ENCODE measurements around the gene CAPN7. TPM values are rescaled to one million over a fixed set of nuclear protein-coding genes. Genes with fewer than 3 reads are reported as not detected.

Gene CAPN7
- total and polyA plus RNA-seq, 9 donors = 20.7 to 70.4 (median 54.1) TPM

DNA sequence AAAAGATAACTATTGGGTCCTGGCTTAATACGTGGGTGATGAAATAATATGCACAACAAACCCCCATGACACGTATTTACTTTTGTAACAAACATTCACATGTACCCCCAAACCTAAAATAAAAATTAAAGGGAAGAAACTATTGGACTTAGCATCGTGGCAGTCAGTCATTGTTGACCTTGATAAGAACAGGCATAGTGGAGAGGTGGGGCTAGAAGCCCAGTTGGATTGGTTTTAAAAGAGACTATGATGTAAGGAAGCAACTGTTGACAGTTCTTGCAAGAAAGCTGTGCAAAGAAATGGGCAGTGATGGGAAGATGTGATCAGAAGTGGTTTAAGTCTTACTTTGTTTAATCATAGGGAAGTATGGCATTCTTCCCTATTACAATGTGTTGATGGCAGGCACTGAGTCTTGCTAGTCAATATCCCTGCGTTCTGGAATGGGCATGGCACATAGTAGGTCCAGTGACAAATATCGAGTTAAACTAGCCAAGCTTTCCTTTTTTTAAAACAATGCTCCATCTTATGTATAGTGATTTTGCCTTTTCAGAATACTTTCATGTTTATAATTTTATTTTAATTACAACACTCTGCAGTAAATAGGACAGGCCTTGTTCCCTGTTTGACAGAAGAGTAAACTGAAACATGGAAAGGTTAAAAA is 37.9 kb downstream of the CAPN7 start:
- no peak for DNase-seq
- Histone ChIP-seq H3K27ac (no peak overlapping the region), H3K27me3 (no peaks in the 10 kb centered on the region), H3K9me3 (no peaks in the 10 kb centered on the region), H3K4me1 (ENCODE audit: insufficient read depth) (no peaks in the 10 kb centered on the region), H3K4me3 (no peak overlapping the region), H3K36me3 (no peaks in the 10 kb centered on the region)
- intact Hi-C loops (cut with DNase I) = loop anchor here in 1 of 4 donors (5.0 kb wide), 1 partner anchor 283 kb away; no protein-coding TSS in a partner anchor
- 64 to 72% (median 71%) methylated on average over 5 of the region's 5 CpGs for WGBS, 3 donors
- TF ChIP-seq POLR2A (IDR thresholded peaks at IDR 0.05) = no peak
- TF ChIP-seq, protein P1, sequence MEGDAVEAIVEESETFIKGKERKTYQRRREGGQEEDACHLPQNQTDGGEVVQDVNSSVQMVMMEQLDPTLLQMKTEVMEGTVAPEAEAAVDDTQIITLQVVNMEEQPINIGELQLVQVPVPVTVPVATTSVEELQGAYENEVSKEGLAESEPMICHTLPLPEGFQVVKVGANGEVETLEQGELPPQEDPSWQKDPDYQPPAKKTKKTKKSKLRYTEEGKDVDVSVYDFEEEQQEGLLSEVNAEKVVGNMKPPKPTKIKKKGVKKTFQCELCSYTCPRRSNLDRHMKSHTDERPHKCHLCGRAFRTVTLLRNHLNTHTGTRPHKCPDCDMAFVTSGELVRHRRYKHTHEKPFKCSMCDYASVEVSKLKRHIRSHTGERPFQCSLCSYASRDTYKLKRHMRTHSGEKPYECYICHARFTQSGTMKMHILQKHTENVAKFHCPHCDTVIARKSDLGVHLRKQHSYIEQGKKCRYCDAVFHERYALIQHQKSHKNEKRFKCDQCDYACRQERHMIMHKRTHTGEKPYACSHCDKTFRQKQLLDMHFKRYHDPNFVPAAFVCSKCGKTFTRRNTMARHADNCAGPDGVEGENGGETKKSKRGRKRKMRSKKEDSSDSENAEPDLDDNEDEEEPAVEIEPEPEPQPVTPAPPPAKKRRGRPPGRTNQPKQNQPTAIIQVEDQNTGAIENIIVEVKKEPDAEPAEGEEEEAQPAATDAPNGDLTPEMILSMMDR (IDR thresholded peaks at IDR 0.05) = no peak

DNA sequence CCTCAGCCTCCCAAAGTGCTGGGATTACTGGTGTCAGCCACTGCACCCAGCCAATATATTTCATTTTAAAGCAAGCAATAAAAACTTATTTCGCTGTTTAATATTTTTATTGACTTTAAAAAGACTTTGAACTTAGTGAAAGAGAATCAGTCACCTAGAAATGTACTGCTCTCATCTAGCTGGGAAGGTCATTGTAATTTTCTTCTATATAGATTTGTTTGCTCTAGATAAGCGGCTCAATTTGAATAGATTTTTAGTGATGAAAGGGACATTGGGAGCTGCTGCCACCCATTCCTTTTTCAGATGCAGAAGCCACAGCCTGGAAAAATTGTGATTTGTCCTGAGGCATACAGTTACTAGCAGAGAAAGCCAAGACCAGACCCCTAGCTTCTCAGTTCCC is 40.1 kb downstream of the CAPN7 start:
- H3K9me3 ChIP-seq = no peaks in the 10 kb centered on the region
- DNase-seq = no peak
- no peak overlapping the region for H3K4me3 ChIP-seq
- H3K4me1 ChIP-seq (ENCODE audit: insufficient read depth) = no peaks in the 10 kb centered on the region
- no peak for TF ChIP-seq EP300 (IDR thresholded peaks at IDR 0.05)
- TF ChIP-seq, protein P1 (IDR thresholded peaks at IDR 0.05) = no peak
- no peak for TF ChIP-seq POLR2A (IDR thresholded peaks at IDR 0.05)
- H3K36me3 ChIP-seq = no peaks in the 10 kb centered on the region
- WGBS, 3 donors = 93 to 96% (median 95%) methylated on average over 2 of the region's 2 CpGs
- H3K27ac ChIP-seq = no peak overlapping the region
- no peaks in the 10 kb centered on the region for H3K27me3 ChIP-seq
- intact Hi-C loops (cut with DNase I) = no loop called here

DNA sequence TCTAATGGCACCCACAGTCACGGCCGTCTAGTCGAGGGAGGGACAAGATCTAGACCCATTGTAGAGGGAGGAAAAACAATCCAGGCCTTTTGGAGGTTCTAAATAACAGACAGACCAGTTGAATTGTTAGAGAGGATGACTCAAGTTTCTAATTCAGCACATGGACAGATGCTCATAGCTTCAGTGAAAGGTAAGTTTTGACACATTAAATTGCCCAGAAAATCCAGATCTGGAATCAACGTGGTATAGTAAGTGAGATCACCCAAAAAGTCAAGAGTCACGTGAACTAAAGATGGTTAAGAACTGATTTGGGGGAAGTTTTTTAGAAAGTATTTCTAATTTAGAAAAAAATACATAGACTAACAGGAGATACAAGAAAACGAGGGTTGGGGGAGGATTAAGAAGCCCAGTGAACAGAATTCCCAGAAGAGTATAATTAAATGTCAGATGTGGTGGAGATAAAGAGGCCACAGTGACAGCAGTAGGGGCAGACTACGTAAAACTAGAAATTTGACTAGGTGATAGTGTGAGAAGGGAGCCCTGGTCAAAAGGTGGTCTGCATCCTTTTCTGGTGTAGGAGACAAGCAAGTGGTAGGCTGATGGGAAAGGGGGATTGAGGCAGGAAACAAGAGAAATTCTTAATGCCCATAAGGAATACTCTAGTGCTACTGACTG is 47.1 kb downstream of the CAPN7 start:
- intact Hi-C loops (cut with DNase I) = no loop called here
- H3K27ac ChIP-seq = no peak overlapping the region

DNA sequence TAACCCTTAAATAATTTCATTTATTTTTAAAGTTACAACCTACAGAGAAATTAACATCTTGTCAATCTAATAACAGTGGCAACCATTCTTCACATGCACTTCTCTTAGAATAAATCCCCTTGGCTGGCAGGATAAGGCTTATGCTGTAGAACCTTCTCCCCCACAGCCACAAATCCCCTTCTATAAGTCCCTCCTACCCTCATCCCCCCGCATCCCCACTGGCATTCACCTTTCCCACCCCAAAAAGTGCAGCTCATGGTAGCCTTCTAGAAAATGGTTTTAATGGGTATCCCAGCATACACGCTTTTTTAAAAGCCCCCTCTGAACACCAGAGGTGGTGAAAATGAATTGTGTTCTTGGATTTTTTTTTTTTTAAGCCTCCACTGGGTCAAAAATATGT is 49.2 kb downstream of the CAPN7 start:
- no peak for DNase-seq
- Histone ChIP-seq H3K4me1 (ENCODE audit: insufficient read depth) (no peaks in the 10 kb centered on the region), H3K4me3 (no peak overlapping the region), H3K27ac (no peak overlapping the region), H3K36me3 (no peaks in the 10 kb centered on the region), H3K9me3 (no peaks in the 10 kb centered on the region), H3K27me3 (no peaks in the 10 kb centered on the region)
- TF ChIP-seq POLR2A (IDR thresholded peaks at IDR 0.05) (no peak), EP300 (IDR thresholded peaks at IDR 0.05) (no peak)
- TF ChIP-seq, protein P1 (IDR thresholded peaks at IDR 0.05) = no peak
- WGBS, 3 donors = 87 to 94% (median 88%) methylated on average over 2 of the region's 2 CpGs
- intact Hi-C loops (cut with DNase I) = no loop called here

More for the DNA sequence above, 47.1 kb downstream of the CAPN7 start:
- Histone ChIP-seq H3K27me3 (no peaks in the 10 kb centered on the region), H3K9me3 (no peaks in the 10 kb centered on the region), H3K4me3 (no peak overlapping the region), H3K36me3 (no peaks in the 10 kb centered on the region), H3K4me1 (ENCODE audit: insufficient read depth) (no peaks in the 10 kb centered on the region)
- no peak for DNase-seq
- TF ChIP-seq POLR2A (IDR thresholded peaks at IDR 0.05) (no peak), EP300 (IDR thresholded peaks at IDR 0.05) (no peak)
- TF ChIP-seq, protein P1 (IDR thresholded peaks at IDR 0.05) = no peak
- WGBS, 3 donors = 70 to 80% (median 72%) methylated on average over 7 of the region's 7 CpGs

Measured in ovary (tissue), 9 donors.